Ishikawa (cell line): Measurements from ENCODE around the gene GPC1.

Source experiments
- CREB1 ChIP-seq: IDR thresholded peaks from 2 replicates; pipeline ENCODE4 v1.6.1; 2012; ENCODE audit warnings: low read depth
- EGR1 ChIP-seq: IDR thresholded peaks from 2 replicates; pipeline ENCODE4 v1.6.1; 2012
- EP300 ChIP-seq: IDR thresholded peaks from 2 replicates; pipeline ENCODE4 v1.6.1; 2012; ENCODE audit warnings: borderline replicate concordance
- FOXM1 ChIP-seq: IDR thresholded peaks from 2 replicates; pipeline ENCODE4 v1.6.1; 2012; ENCODE audit warnings: low read depth, borderline replicate concordance
- MAX ChIP-seq: IDR thresholded peaks from 2 replicates; pipeline ENCODE4 v1.6.1; 2012
- NFIC ChIP-seq: IDR thresholded peaks from 2 replicates; pipeline ENCODE4 v1.6.1; 2012
- RAD21 ChIP-seq: IDR thresholded peaks from 2 replicates; pipeline ENCODE4 v1.6.1; 2012; ENCODE audit warnings: low read depth
- TAF1 ChIP-seq: IDR thresholded peaks from 2 replicates; pipeline ENCODE4 v1.6.1; 2012; ENCODE audit warnings: low read depth, mild to moderate bottlenecking
- TCF12 ChIP-seq: IDR thresholded peaks from 2 replicates; pipeline ENCODE4 v1.6.1; 2012; ENCODE audit warnings: low read depth
- TEAD4 ChIP-seq: IDR thresholded peaks from 2 replicates; pipeline ENCODE4 v1.6.1; 2012
- USF1 ChIP-seq: IDR thresholded peaks from 2 replicates; pipeline ENCODE4 v1.6.1; 2012
- YY1 ChIP-seq: IDR thresholded peaks from 2 replicates; pipeline ENCODE4 v1.6.1; 2012; ENCODE audit warnings: low read depth
- TF ChIP-seq, protein P1 (sequence below): IDR thresholded peaks from 2 replicates; pipeline ENCODE4 v1.6.1; 2012; ENCODE audit warnings: low read depth, mild to moderate bottlenecking

DNA sequence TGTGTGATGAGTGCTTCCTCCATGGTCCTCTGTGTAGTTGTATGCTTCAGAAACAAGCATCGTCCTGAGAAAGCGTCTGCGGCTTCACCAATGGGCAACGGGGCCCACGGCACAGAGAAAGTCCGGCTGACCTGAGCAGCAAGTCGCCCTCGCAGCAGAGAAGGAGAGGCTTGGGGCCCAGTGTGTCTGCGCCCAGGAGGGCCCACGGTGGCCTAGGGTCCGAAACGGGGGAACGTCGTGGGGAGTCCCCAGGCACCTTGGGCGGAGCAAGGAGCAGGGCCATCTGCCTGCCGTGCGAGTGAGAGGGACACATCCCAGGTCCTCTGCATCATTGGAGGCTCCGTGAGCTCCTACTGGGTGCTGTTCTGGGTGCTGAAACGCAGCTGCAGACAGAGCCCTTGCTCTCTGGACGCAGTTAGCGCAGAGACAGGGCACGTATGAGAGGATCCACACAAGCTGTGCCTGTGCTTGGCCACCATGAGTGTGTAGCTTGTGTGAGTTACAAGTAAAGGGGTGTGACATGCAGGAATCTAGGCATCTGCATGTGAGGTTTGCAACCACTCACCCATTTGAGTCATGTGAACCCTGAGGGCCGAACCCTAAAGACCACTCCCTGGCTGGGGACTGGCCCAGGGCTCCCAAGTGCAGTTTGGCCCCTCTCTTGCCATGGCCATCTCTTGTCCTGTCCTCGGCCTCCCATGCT, 10.6 kb downstream of the GPC1 start:
- no peak for TF ChIP-seq CREB1
- TF ChIP-seq, protein P1, sequence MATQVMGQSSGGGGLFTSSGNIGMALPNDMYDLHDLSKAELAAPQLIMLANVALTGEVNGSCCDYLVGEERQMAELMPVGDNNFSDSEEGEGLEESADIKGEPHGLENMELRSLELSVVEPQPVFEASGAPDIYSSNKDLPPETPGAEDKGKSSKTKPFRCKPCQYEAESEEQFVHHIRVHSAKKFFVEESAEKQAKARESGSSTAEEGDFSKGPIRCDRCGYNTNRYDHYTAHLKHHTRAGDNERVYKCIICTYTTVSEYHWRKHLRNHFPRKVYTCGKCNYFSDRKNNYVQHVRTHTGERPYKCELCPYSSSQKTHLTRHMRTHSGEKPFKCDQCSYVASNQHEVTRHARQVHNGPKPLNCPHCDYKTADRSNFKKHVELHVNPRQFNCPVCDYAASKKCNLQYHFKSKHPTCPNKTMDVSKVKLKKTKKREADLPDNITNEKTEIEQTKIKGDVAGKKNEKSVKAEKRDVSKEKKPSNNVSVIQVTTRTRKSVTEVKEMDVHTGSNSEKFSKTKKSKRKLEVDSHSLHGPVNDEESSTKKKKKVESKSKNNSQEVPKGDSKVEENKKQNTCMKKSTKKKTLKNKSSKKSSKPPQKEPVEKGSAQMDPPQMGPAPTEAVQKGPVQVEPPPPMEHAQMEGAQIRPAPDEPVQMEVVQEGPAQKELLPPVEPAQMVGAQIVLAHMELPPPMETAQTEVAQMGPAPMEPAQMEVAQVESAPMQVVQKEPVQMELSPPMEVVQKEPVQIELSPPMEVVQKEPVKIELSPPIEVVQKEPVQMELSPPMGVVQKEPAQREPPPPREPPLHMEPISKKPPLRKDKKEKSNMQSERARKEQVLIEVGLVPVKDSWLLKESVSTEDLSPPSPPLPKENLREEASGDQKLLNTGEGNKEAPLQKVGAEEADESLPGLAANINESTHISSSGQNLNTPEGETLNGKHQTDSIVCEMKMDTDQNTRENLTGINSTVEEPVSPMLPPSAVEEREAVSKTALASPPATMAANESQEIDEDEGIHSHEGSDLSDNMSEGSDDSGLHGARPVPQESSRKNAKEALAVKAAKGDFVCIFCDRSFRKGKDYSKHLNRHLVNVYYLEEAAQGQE: peak; percentile 78
- TF ChIP-seq RAD21: no peak
- TF ChIP-seq TCF12: no peak
- no peak for TF ChIP-seq EP300
- TF ChIP-seq NFIC: no peak
- no peak for TF ChIP-seq TAF1
- TF ChIP-seq TEAD4: no peak
- TF ChIP-seq YY1: no peak
- no peak for TF ChIP-seq MAX
- no peak for TF ChIP-seq USF1
- no peak for TF ChIP-seq FOXM1
- TF ChIP-seq EGR1: no peak
